VCaP (cell line): ENCODE results near the gene FCER2.

ENCODE experiments used
- H3K27ac ChIP-seq: fragments of 450-650 bp; 2 replicates; pipeline ENCODE4 v1.5.1; 2017
- CTCF ChIP-seq: fragments of 450-650 bp; conservative IDR thresholded peaks from 2 replicates; pipeline ENCODE4 v1.5.1; 2017; ENCODE audit warnings: mild to moderate bottlenecking, moderate library complexity

Gene FCER2

DNA sequence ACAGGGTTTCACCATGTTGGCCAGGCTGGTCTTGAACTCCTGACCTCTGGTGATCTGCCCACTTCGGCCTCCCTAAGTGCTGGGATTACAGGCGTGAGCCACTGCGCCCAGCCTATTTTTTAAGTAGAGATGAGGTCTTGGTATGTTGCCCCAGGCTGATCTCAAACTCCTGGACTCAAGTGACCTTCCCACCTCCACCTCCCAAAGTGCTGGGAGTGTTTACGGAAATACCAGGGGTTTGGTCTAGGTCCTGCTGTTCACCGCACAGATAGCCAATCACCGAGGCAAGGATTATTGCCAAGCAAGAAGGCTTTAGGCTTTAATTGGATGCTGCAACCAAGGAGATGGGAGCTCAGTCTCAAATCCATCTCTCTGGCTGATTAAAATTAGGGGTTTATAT, 18.4 kb upstream of the FCER2 start:
- TF ChIP-seq CTCF = no peak
- H3K27ac ChIP-seq = no peak overlapping the region

- TF ChIP-seq CTCF = no peak
- no peak overlapping the region for H3K27ac ChIP-seq
Measured at GRCh38 chr19:7718668-7719067, 16.7 kb upstream of the FCER2 start.

DNA sequence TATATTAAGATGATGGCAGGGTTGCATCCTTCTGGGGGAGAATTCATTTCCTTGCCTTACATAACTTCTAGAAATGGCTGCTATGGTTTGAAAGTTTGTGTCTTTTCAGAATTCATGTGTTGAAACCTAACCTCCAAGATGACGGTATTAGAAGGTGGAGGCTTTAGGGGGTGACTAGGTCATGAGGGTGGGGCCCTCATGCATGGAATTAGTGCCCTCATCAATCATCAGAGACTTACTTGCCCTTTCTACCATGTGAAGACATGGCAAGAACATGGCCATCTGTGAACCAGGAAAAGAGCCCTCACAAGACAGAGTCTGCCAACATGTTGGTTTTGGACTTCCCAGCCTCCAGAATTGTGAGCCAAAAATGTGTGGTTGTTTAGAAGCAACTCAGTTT, 14.8 kb upstream of the FCER2 start:
- no peak for TF ChIP-seq CTCF
- H3K27ac ChIP-seq = no peak overlapping the region

DNA sequence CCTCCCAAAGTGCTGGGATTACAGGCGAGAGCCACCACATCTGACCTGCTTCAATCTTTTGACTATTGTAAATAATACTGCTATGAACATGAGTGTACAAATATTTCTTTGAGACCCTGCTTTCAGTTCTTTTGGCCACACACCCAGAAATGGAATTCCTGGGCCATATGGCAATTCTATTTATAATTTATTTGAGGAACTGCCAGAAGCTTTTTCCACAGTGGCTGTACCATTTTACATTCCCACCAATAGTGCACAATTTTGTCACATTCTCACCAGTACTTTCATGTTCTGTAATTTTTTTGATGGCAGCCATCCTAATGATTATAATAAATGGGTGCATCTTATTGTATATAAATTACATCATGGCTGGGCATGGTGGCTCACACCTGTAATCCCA, 13.7 kb upstream of the FCER2 start:
- no peak for TF ChIP-seq CTCF
- H3K27ac ChIP-seq = no peak overlapping the region

DNA sequence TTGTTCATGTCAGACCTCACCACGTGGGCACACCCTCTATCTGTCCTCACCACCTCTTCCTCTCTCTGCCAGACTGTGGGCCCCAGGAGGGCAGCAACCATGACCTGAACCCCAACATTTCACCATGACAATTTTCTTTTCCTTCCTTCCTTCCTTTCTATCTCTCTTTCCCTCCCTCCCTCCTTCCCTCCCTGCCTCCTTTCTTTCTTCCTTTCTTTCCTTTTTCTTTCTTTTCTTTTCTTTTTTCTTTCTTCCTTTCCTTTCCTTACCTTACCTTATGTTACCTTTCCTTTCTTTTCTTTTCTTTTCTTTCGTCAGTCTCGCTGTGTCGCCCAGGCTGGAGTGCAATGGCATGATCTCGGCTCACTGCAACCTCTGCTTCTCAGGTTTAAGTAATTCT, 8.7 kb upstream of the FCER2 start:
- no peak for TF ChIP-seq CTCF

GRCh38 chr19:7709932-7710460, 8.1 kb upstream of the FCER2 start:
- no peak overlapping the region for H3K27ac ChIP-seq
- TF ChIP-seq CTCF = no peak

More for the DNA sequence above, 8.7 kb upstream of the FCER2 start:
- no peak overlapping the region for H3K27ac ChIP-seq

- TF ChIP-seq CTCF = no peak
- no peak overlapping the region for H3K27ac ChIP-seq
Measured at GRCh38 chr19:7706955-7707456, 5.1 kb upstream of the FCER2 start.
